HepG2 (cell line): Measurements from ENCODE around the gene ST14. TPM values are rescaled to one million over a fixed set of nuclear protein-coding genes. Genes with fewer than 3 reads are reported as not detected.

Source experiments
- ARID3A ChIP-seq: IDR thresholded peaks from 2 replicates; pipeline ENCODE4 v1.6.1; 2012; ENCODE audit warnings: low read depth, low read length, improper control_type of control experiment
- HOXA9 ChIP-seq: sonication (generic); formaldehyde crosslinking; IDR thresholded peaks from 2 replicates; pipeline ENCODE4 v1.8.1; 2022; ENCODE audit warnings: missing genetic modification reagents, mild to moderate bottlenecking, moderate library complexity, borderline replicate concordance
- NFATC3 ChIP-seq: sonication (generic); formaldehyde crosslinking; IDR thresholded peaks from 2 replicates; pipeline ENCODE4 v1.5.1; 2020; ENCODE audit warnings: mild to moderate bottlenecking, missing genetic modification reagents
- SP4 ChIP-seq: sonication (generic); formaldehyde crosslinking; IDR thresholded peaks from 2 replicates; pipeline ENCODE4 v1.8.1; 2023; ENCODE audit warnings: mild to moderate bottlenecking, missing genetic modification reagents
- ZNF687 ChIP-seq: sonication (generic); formaldehyde crosslinking; IDR thresholded peaks from 2 replicates; pipeline ENCODE4 v1.5.1; 2020; ENCODE audit warnings: mild to moderate bottlenecking, missing genetic modification reagents, moderate library complexity
- polyA plus RNA-seq, 8 experiments: library from polyadenylated mRNA; depleted of rRNA in 3 of 8; stranded (reverse) in 7 of 8; unstranded in 1 of 8; fragments of >200 nt; fragmentation: Illumina TruSeq in 4 of 8; extraction: Trizol in 4 of 8; gene quantifications; 2 replicates each; pipeline versions ENCODE4 v1.2.1 to v1.2.3, GENCODE V29; 2011 to 2016; ENCODE audit warnings: low read depth in 4 of 8, missing spikeins in 1 of 8, mixed read lengths in 1 of 8; ENCODE audit not compliant: insufficient read depth in 1 of 8
- total RNA-seq, 5 experiments: library from RNA; depleted of rRNA; stranded (reverse); fragments of >200 nt; fragmentation: Illumina TruSeq; extraction: Trizol; gene quantifications; 2 replicates each; pipeline ENCODE4 v1.2.3, GENCODE V29; 2016; ENCODE audit warnings: low read depth in 1 of 5
- TF ChIP-seq, protein P1 (sequence below): sonication (generic); formaldehyde crosslinking; IDR thresholded peaks from 2 replicates; pipeline ENCODE4 v1.4.0; 2020; ENCODE audit warnings: missing genetic modification reagents
- TF ChIP-seq, protein P2 (sequence below): sonication (generic); formaldehyde crosslinking; IDR thresholded peaks from 2 replicates; pipeline ENCODE4 v1.4.0; 2020; ENCODE audit warnings: mild to moderate bottlenecking, missing genetic modification reagents, borderline replicate concordance

Gene ST14
- total and polyA plus RNA-seq, 2 of the 13 experiments (the other 11 are each of a cell fraction or from before 2014, with no cell fraction given) = 0.88 to 1.4 TPM

DNA sequence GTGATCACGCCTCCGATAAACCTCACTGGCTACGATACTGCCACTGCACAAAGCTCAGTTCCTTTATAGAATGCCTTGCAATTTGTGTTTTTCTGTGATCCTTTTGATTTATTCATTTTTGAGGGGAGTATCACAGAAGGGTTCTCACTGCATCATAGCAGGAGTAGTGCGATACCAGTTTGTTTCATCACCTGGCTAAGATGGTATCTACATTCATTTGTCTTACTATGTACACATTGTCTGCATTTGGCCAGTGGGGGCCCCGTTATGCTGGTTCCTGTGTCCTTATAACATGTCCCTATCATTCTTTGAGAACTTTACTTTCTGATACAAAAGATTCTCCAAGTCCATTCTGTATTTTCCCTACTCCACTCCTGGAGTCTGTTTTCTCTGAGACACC lies 45.3 kb upstream of the ST14 start (continued):
- TF ChIP-seq, protein P1, sequence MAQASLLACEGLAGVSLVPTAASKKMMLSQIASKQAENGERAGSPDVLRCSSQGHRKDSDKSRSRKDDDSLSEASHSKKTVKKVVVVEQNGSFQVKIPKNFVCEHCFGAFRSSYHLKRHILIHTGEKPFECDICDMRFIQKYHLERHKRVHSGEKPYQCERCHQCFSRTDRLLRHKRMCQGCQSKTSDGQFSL (CRISPR knock-in tag) = no peak
- no peak for TF ChIP-seq NFATC3 (CRISPR knock-in tag)
- TF ChIP-seq ZNF687 (CRISPR knock-in tag) = no peak
- TF ChIP-seq HOXA9 (CRISPR knock-in tag) = no peak
- TF ChIP-seq, protein P2, sequence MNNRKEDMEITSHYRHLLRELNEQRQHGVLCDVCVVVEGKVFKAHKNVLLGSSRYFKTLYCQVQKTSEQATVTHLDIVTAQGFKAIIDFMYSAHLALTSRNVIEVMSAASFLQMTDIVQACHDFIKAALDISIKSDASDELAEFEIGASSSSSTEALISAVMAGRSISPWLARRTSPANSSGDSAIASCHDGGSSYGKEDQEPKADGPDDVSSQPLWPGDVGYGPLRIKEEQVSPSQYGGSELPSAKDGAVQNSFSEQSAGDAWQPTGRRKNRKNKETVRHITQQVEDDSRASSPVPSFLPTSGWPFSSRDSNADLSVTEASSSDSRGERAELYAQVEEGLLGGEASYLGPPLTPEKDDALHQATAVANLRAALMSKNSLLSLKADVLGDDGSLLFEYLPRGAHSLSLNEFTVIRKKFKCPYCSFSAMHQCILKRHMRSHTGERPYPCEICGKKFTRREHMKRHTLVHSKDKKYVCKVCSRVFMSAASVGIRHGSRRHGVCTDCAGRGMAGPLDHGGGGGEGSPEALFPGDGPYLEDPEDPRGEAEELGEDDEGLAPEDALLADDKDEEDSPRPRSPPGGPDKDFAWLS (CRISPR knock-in tag) = no peak
- no peak for TF ChIP-seq SP4 (CRISPR knock-in tag)
- TF ChIP-seq ARID3A = no peak
